ENCODE measurements around the gene NMRK2.

NMRK2 gene

DNA sequence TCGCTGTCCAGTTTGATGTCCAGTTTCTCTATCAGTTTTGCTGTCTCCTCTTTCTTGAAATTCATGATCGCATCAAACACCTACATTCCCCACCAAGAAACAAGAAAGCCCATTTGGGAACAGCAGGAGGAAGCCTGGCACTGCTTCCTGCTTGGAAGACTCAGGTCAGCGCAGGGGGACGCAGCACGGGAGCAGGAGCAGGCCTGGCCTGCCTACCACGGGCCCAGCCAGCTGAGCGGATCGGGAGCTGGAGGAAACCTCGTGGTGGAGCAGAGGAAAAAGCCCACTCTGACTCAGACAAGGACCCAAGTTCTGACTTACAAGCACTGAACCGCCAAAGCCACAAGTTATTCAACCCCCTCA lies 48.5 kb downstream of the NMRK2 start:
- DNase-seq (ENCODE audit: low read depth in 2 of 2) = no peak
- no peak overlapping the region for H3K4me3 ChIP-seq (replicated peaks in 1 of 2; ENCODE audit: low read depth in 2 of 2, low read length in 2 of 2)
- TF ChIP-seq, protein P1, sequence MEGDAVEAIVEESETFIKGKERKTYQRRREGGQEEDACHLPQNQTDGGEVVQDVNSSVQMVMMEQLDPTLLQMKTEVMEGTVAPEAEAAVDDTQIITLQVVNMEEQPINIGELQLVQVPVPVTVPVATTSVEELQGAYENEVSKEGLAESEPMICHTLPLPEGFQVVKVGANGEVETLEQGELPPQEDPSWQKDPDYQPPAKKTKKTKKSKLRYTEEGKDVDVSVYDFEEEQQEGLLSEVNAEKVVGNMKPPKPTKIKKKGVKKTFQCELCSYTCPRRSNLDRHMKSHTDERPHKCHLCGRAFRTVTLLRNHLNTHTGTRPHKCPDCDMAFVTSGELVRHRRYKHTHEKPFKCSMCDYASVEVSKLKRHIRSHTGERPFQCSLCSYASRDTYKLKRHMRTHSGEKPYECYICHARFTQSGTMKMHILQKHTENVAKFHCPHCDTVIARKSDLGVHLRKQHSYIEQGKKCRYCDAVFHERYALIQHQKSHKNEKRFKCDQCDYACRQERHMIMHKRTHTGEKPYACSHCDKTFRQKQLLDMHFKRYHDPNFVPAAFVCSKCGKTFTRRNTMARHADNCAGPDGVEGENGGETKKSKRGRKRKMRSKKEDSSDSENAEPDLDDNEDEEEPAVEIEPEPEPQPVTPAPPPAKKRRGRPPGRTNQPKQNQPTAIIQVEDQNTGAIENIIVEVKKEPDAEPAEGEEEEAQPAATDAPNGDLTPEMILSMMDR (IDR thresholded peaks at IDR 0.05; ENCODE audit: low read depth, low read length) = no peak

DNA sequence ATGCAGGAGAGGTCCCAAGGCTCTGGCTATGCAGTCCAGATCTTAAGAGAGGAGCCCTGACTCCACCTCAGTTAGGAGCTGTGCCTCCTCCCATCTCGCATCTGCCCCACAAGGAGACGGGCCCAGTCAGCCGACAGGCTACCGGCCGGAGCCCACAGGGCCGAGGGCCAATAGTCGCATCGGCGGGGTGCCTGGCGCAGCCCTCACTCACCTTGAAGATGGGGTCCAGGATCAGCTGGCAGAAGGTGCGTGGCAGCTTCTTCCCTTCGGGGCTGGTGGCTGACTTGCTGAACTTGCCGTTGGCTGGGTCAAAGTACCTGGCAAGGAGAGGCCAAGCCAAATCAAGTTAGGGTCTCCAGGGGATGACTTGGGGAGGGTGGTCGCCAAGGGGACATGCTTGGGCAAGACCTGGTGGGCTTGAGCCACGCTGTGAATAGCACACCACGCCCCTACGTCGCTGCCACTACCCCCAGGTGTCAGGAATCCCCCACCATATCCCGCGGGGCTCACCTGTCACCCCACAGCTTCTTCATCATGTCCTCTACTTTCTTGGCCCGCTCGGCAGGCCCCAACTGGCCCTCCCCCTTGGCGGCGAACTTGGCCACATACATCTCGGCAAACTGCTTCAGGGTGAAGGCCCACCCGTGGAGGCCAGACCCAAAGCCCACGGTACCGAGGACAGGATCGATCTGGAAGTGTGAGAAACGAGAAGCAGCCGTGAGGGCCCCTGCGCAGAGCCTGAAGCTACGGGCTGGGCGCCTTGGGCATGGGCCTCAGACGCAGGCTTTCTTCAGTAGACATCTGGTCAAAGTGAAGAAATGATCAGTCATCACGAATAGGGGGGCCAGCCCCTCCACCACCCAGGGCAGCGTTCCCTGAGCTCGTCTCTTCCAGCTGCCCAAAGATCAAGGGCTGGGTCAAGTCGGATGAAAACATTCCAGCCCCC lies 49.1 kb downstream of the NMRK2 start:
- no peak overlapping the region for H3K4me3 ChIP-seq (replicated peaks in 1 of 2; ENCODE audit: low read depth in 2 of 2, low read length in 2 of 2)
- DNase-seq (ENCODE audit: low read depth in 2 of 2) = no peak

DNA sequence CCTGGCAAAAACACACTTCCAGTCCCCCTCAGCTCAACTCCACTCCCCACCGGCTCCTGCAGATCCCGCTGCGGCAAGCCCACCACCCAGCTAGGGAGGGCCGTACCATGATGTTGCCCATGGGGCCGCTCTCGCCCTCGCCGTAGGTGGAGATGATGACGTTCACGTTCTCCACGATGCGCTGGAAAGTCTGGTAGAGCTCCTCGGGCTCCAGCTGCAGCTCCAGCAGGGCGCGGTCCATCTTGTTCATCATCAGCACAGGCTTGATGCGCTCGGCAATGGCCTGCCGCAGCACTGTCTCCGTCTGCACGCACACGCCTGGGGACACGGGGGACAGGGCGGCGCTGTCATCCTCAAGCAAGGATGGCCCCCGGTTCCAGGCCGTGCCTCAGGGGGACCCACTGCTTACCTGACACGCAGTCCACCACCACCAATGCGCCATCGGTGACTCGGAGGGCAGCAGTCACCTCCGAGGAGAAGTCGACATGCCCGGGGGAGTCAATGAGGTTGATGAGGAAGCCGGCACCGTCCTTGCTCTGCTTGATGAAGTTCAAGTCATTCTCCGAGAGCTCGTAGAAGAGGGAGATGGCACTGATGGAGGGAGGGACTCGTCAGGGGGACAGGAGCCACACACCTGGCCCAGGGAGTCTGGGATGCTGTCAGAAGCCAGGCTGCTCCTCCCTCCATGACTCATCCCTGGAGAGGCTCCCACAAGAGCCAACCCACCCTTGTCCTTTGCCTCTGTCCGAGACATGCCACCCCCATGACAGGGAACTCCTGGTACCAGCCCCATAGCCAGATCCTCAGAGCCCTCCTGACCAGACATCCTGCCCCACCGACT lies 50.1 kb downstream of the NMRK2 start:
- TF ChIP-seq, protein P1 (IDR thresholded peaks at IDR 0.05; ENCODE audit: low read depth, low read length) = no peak
- peak overlapping the region; percentile 68 to 95 for H3K4me3 ChIP-seq (replicated peaks in 1 of 2; ENCODE audit: low read depth in 2 of 2, low read length in 2 of 2)
- peak in 1 of 2 donors; percentile 72 for DNase-seq (ENCODE audit: low read depth in 2 of 2)

More for the DNA sequence above, 49.1 kb downstream of the NMRK2 start:
- TF ChIP-seq, protein P1 (IDR thresholded peaks at IDR 0.05; ENCODE audit: low read depth, low read length) = no peak

GRCh38 chr19:3983542-3983914 lies 50.7 kb downstream of the NMRK2 start:
- no peak for DNase-seq (ENCODE audit: low read depth in 2 of 2)
- TF ChIP-seq, protein P1 (IDR thresholded peaks at IDR 0.05; ENCODE audit: low read depth, low read length) = no peak
- H3K4me3 ChIP-seq (replicated peaks in 1 of 2; ENCODE audit: low read depth in 2 of 2, low read length in 2 of 2) = peak overlapping the region; percentile 68 to 95

- TF ChIP-seq, protein P1 (IDR thresholded peaks at IDR 0.05; ENCODE audit: low read depth, low read length) = no peak
- DNase-seq (ENCODE audit: low read depth in 2 of 2) = peak; percentile 56 to 59
- H3K4me3 ChIP-seq (replicated peaks in 1 of 2; ENCODE audit: low read depth in 2 of 2, low read length in 2 of 2) = peak overlapping the region; percentile 68 to 95
Observed at GRCh38 chr19:3983936-3984583, 51.2 kb downstream of the NMRK2 start.

- H3K4me3 ChIP-seq (replicated peaks in 1 of 2; ENCODE audit: low read depth in 2 of 2, low read length in 2 of 2) = peak overlapping the region; percentile 68 to 95
- TF ChIP-seq, protein P1 (IDR thresholded peaks at IDR 0.05; ENCODE audit: low read depth, low read length) = no peak
- DNase-seq (ENCODE audit: low read depth in 2 of 2) = no peak
Observed at GRCh38 chr19:3984584-3984907, 51.7 kb downstream of the NMRK2 start.
